Measurements from ENCODE around the gene SRSF12. TPM values are rescaled to one million over a fixed set of nuclear protein-coding genes. Genes with fewer than 3 reads are reported as not detected.
"Not testable (repeated sequence)": the region's sequence is repeated elsewhere in the genome, so short reads cannot be mapped to it uniquely, and the experiment has no call there.

The SRSF12 gene
- total RNA-seq, 1 donor from 2014 or later = 22.2 TPM

DNA sequence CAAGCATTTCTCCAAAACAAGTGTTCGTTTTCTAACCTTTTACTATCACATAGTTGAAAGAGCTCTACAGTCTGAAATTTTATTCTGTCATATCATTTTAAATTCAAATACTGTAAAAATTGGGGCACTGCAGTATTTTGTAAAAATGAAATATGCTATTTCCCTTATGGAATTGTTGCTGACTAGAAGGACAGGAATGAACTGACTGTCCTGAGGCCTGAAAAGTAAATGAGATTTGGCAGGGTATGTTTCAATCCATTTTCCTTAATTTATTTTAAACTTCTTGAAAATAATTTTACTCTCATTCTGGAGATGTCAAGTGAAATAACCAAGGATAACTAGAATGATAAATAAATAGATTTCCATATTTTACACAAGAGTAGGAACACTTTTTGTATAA lies 49.2 kb downstream of the SRSF12 start:
- peaks cover 2% of the 10 kb centered on the region for H3K9me3 Mint-ChIP-seq (ENCODE audit: low read depth)
- no peak overlapping the region for H3K4me3 Mint-ChIP-seq (ENCODE audit: low read depth)
- DNase-seq (ENCODE audit: low spot score, unreplicated experiment) = no peak
- TF ChIP-seq, protein P1, sequence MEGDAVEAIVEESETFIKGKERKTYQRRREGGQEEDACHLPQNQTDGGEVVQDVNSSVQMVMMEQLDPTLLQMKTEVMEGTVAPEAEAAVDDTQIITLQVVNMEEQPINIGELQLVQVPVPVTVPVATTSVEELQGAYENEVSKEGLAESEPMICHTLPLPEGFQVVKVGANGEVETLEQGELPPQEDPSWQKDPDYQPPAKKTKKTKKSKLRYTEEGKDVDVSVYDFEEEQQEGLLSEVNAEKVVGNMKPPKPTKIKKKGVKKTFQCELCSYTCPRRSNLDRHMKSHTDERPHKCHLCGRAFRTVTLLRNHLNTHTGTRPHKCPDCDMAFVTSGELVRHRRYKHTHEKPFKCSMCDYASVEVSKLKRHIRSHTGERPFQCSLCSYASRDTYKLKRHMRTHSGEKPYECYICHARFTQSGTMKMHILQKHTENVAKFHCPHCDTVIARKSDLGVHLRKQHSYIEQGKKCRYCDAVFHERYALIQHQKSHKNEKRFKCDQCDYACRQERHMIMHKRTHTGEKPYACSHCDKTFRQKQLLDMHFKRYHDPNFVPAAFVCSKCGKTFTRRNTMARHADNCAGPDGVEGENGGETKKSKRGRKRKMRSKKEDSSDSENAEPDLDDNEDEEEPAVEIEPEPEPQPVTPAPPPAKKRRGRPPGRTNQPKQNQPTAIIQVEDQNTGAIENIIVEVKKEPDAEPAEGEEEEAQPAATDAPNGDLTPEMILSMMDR (IDR thresholded peaks at IDR 0.05; ENCODE audit: unreplicated experiment) = no peak
- no peak overlapping the region for H3K27ac Mint-ChIP-seq
- H3K27me3 Mint-ChIP-seq = no peaks in the 10 kb centered on the region
- no peaks in the 10 kb centered on the region for H3K36me3 Mint-ChIP-seq (ENCODE audit: insufficient read depth)
- H3K4me1 Mint-ChIP-seq (ENCODE audit: low read depth) = peaks cover 16% of the 10 kb centered on the region

DNA sequence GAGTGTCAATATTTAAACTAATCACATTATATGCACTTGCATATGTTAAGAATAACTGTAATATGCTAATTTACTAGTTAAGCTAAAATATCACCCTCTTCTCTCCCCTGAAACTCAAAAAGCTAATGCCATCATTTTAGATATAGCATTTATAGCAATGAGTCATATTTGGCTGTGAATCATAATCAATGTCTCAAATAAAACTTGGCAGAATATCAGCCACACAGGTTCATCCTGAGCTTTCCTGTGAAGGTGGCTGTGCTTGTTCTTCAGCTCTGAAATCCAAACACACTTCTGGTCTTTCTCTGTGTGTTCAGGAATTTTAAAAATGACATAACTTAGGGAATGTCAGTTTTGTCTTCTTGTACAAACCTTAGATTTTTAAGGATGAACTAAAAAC lies 50.1 kb downstream of the SRSF12 start:
- no peaks in the 10 kb centered on the region for H3K27me3 Mint-ChIP-seq
- peaks cover 13% of the 10 kb centered on the region for H3K4me1 Mint-ChIP-seq (ENCODE audit: low read depth)
- no peaks in the 10 kb centered on the region for H3K36me3 Mint-ChIP-seq (ENCODE audit: insufficient read depth)
- no peak overlapping the region for H3K27ac Mint-ChIP-seq
- peaks cover 2% of the 10 kb centered on the region for H3K9me3 Mint-ChIP-seq (ENCODE audit: low read depth)
- DNase-seq (ENCODE audit: low spot score, unreplicated experiment) = no peak
- no peak overlapping the region for H3K4me3 Mint-ChIP-seq (ENCODE audit: low read depth)
- TF ChIP-seq, protein P1 (IDR thresholded peaks at IDR 0.05; ENCODE audit: unreplicated experiment) = no peak

DNA sequence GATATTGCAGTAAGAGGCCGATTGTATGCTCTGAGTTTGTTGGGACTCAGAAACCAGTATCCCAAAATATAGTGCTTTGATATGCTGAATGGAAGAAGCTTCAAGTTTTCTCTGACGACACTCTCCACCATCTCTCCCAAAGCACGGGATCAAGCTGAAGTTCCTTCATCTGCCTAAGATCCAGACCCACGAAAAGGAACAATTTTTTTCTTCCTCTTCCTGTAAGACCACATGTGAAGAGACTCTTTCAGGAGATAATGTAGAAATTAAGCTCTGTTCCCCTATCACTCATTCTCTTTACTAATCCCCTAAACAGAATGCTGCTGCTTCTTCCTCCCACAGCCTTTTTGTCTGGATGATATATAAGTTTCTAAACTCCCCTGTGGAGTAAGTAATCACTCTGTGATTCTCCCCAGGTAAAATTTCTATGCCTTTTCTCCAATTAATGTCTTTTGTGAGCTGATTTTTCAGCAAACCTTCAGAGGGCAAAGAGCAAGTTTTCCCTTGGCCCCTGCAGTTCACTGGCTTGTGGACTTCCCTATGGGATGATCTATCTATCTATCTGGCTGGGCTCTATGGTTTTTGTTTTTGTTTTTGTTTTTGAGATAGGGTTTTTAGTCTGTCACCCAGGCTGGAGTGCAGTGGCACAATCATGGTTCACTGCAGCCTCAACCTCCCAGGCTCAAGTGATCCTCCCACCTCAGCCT lies 50.8 kb downstream of the SRSF12 start:
- TF ChIP-seq, protein P1 (IDR thresholded peaks at IDR 0.05; ENCODE audit: unreplicated experiment) = no peak
- Mint-ChIP-seq H3K4me3 (ENCODE audit: low read depth) (no peak overlapping the region), H3K9me3 (ENCODE audit: low read depth) (peaks cover 2% of the 10 kb centered on the region), H3K27ac (no peak overlapping the region), H3K4me1 (ENCODE audit: low read depth) (peaks cover 7% of the 10 kb centered on the region), H3K36me3 (ENCODE audit: insufficient read depth) (no peaks in the 10 kb centered on the region), H3K27me3 (no peaks in the 10 kb centered on the region)
- no peak for DNase-seq (ENCODE audit: low spot score, unreplicated experiment)

DNA sequence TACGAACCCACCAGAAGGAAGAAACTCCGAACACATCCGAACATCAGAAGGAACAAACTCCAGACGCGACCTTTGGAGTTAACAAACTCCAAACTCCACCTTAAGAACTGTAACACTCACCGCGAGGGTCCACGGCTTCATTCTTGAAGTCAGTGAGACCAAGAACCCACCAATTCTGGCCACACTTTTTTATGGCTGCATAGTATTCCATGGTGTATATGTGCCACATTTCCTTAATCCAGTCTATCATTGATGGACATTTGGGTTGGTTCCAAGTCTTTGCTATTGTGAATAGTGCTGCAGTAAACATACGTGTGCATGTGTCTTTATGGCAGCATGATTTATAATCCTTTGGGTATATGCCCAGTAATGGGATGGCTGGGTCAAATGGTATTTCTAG lies 51.8 kb downstream of the SRSF12 start:
- H3K36me3 Mint-ChIP-seq (ENCODE audit: insufficient read depth); DNase-seq (ENCODE audit: low spot score, unreplicated experiment); H3K4me3 Mint-ChIP-seq (ENCODE audit: low read depth); H3K4me1 Mint-ChIP-seq (ENCODE audit: low read depth); H3K27ac Mint-ChIP-seq; H3K27me3 Mint-ChIP-seq; H3K9me3 Mint-ChIP-seq (ENCODE audit: low read depth): not testable (repeated sequence)

DNA sequence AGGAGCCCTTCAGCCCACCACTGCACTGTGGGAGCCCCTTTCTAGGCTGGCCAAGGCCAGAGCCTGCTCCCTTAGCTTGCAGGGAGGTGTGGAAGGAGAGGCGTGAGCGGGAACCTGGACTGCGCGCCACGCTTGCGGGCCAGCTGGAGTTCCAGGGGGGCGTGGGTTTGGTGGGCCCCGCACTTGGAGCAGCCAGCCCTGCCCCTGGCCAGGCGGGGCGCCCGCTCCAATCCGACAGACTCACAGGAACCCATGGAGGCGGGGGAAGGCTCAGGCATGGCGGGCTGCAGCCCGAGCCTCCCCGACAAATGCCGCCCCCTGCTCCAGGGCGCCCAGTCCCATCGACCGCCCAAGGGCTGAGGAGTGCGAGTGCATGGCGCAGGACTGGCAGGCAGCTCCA lies 52.9 kb downstream of the SRSF12 start:
- H3K4me1 Mint-ChIP-seq (ENCODE audit: low read depth); H3K9me3 Mint-ChIP-seq (ENCODE audit: low read depth); H3K27ac Mint-ChIP-seq; H3K27me3 Mint-ChIP-seq; DNase-seq (ENCODE audit: low spot score, unreplicated experiment); H3K36me3 Mint-ChIP-seq (ENCODE audit: insufficient read depth); H3K4me3 Mint-ChIP-seq (ENCODE audit: low read depth): not testable (repeated sequence)

DNA sequence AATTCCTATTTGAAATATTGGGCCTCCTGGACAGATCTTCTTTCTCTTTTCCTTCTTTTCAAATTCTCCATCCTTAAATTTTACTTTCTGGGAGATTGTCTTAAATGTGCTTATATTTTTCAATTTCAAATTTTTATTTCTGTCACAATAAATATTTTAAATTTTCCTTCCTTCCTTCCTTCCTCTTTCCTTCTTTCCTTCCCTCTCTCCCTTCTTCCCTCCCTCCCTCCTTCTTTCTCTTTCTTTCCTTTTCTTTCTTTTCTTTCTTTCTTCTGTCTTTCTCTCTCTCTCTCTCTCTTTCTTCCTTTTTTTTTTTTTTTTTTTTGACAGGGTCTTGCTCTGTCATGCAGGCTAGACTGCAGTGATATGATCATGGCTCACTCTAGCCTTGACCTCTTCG lies 54.0 kb downstream of the SRSF12 start:
- Mint-ChIP-seq H3K4me3 (ENCODE audit: low read depth) (no peak overlapping the region), H3K9me3 (ENCODE audit: low read depth) (peaks cover 2% of the 10 kb centered on the region)
- TF ChIP-seq, protein P1 (IDR thresholded peaks at IDR 0.05; ENCODE audit: unreplicated experiment) = no peak

More for the DNA sequence above, 54.0 kb downstream of the SRSF12 start:
- Mint-ChIP-seq H3K36me3 (ENCODE audit: insufficient read depth) (no peaks in the 10 kb centered on the region), H3K4me1 (ENCODE audit: low read depth) (no peaks in the 10 kb centered on the region), H3K27me3 (no peaks in the 10 kb centered on the region), H3K27ac (no peak overlapping the region)
- DNase-seq (ENCODE audit: low spot score, unreplicated experiment) = no peak

All from progenitor cell of endocrine pancreas (in vitro differentiated cells).